Measurements from ENCODE around the gene IKZF2.

IKZF2 gene

GRCh38 chr2:213151437-213152064 lies at the start of gene IKZF2:
TSS of gene IKZF2 (minus strand) at chr2:213151612. CDS start at chr2:213148629, 2,983 bp downstream.
- no peak for DNase-seq

- no peak for DNase-seq
Measured at GRCh38 chr2:213199871-213200270, 48.5 kb upstream of the IKZF2 start.

GRCh38 chr2:213189001-213189899 lies 37.8 kb upstream of the IKZF2 start:
- DNase-seq: no peak

- no peak for DNase-seq
Measured at GRCh38 chr2:213188533-213188867, 37.1 kb upstream of the IKZF2 start.

GRCh38 chr2:213187833-213188532 lies 36.6 kb upstream of the IKZF2 start:
- DNase-seq: no peak

GRCh38 chr2:213187386-213187785 lies 36.0 kb upstream of the IKZF2 start:
- no peak for DNase-seq

GRCh38 chr2:213185147-213185822 lies 33.9 kb upstream of the IKZF2 start:
- DNase-seq: no peak

- DNase-seq: no peak
Measured at GRCh38 chr2:213181712-213182111, 30.3 kb upstream of the IKZF2 start.

GRCh38 chr2:213177679-213178078 lies 26.3 kb upstream of the IKZF2 start:
- DNase-seq: no peak

GRCh38 chr2:213175673-213176247 lies 24.3 kb upstream of the IKZF2 start:
- DNase-seq: no peak

- DNase-seq: no peak
Measured at GRCh38 chr2:213172641-213173040, 21.2 kb upstream of the IKZF2 start.

GRCh38 chr2:213171147-213171546 lies 19.7 kb upstream of the IKZF2 start:
- no peak for DNase-seq

- no peak for DNase-seq
Measured at GRCh38 chr2:213167271-213167930, 16.0 kb upstream of the IKZF2 start.

- no peak for DNase-seq
Measured at GRCh38 chr2:213166109-213166508, 14.7 kb upstream of the IKZF2 start.

GRCh38 chr2:213164263-213164662 lies 12.9 kb upstream of the IKZF2 start:
- no peak for DNase-seq

- DNase-seq: no peak
Measured at GRCh38 chr2:213162516-213163118, 11.2 kb upstream of the IKZF2 start.

GRCh38 chr2:213161759-213162515 lies 10.5 kb upstream of the IKZF2 start:
- no peak for DNase-seq

GRCh38 chr2:213159768-213160167 lies 8.4 kb upstream of the IKZF2 start:
- DNase-seq: no peak

- DNase-seq: peak; percentile 33
Measured at GRCh38 chr2:213157242-213157641, 5.8 kb upstream of the IKZF2 start.

GRCh38 chr2:213156717-213157116 lies 5.3 kb upstream of the IKZF2 start:
- no peak for DNase-seq

- no peak for DNase-seq
Measured at GRCh38 chr2:213152888-213153287, 1.5 kb upstream of the IKZF2 start.
